ENCODE measurements around the gene TCF7L2.

Gene TCF7L2

GRCh38 chr10:113158183-113158582, 208.1 kb downstream of the TCF7L2 start:
- no peak for DNase-seq

GRCh38 chr10:113159563-113159962, 209.5 kb downstream of the TCF7L2 start:
- DNase-seq: no peak

DNA sequence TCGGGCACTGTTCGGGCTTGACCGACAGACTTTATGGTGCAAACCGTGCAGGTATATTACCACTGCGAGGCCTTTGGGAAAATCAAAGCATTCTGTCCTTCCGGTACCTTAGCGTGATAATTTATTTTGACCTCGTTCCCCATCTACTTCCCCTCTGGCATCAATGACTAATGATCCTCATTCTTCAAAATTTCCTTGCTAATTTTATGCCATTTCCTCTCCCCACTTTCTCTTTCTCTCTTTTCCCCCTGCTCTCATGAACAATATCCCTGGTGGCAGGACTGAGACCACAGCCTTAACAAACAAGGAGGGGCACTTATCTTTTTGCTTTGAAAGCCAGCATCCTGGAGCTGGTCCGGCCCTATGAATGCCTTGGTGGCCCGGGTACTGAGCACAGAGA, 210.6 kb downstream of the TCF7L2 start:
- no peak for DNase-seq

DNA sequence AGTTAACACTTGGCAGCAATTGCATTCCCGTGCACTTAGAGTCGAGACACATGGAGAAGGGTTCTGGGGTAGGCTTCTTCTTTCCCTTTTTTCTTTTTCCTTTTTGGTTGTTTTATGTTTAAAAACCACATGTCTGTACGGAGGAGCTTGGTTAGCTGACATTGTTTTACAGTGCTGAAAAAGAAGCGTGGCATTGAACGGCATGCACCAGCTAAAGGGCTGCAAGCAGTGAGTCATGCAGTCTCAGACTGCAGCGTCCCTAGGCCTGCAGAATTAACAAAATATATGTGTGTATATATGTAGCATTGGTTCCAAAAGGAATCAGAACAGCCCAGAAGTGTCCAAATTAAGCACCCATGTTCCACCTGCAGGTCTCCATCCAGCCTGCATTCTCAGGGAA, 211.0 kb downstream of the TCF7L2 start:
- no peak for DNase-seq

- no peak for DNase-seq
Measured at GRCh38 chr10:113162960-113163359, 212.9 kb downstream of the TCF7L2 start.

GRCh38 chr10:113165673-113166072, 215.6 kb downstream of the TCF7L2 start:
- DNase-seq: no peak

DNA sequence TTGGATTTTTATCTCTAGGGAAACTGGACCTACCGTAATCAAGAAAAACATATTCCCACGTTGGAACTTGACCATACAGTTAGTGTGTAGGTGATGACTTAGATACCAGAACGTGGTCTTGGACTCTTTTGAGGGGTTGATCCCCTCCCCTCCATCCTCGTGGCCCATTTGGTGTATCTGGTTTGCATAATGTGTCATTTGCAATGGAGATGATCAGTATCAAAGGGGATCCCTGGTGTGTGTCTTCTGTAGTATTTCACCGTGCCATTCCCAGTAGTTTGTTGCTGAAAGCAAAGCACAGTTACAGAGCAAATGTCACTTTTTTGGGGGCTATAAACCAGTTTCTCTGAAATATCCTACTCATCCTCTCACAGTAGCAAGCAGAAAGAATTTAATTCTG, 217.7 kb downstream of the TCF7L2 start:
- no peak for DNase-seq

DNA sequence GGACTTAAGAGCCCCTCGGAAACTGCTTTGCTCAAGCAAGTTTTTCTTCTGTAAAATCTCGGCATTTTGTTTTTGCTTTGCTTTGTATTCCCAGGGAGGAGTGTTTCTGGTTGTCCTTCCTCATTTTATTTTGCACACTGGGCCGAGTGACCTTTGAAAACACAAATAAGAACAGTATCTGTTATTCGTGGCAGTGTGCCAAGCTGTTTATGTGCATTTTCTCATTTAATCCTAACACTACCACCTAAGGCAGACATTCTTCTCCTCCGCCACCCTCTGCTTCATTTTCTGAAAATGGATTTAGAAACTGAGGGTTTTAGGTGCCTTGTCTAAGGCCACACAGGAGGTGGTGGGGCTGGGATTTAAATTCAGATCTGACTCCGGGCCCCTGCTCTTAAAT, 218.5 kb downstream of the TCF7L2 start:
- no peak for DNase-seq

DNA sequence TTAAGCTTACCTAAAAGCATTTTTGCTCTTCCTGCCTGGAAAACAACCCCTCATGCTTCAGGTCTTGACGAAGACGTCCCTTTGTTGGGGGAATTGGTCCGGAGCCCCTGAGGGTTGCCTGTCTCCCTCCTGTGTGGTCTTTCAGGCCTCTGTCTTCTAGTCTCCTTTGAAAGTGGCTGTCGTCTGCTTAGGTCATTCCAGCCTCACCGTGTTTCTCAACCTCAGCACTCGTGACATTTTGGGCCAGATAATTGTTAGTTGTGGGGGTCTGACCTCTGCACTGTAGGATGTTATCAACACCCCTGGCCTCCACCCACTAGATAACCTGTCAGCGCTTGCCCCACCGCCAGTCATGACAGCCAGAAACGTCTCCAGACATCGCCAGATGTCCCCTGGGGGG, 219.1 kb downstream of the TCF7L2 start:
- DNase-seq: no peak

- DNase-seq: no peak
Measured at GRCh38 chr10:113169853-113170460, 219.9 kb downstream of the TCF7L2 start.

GRCh38 chr10:113171662-113172061, 221.6 kb downstream of the TCF7L2 start:
- no peak for DNase-seq

DNA sequence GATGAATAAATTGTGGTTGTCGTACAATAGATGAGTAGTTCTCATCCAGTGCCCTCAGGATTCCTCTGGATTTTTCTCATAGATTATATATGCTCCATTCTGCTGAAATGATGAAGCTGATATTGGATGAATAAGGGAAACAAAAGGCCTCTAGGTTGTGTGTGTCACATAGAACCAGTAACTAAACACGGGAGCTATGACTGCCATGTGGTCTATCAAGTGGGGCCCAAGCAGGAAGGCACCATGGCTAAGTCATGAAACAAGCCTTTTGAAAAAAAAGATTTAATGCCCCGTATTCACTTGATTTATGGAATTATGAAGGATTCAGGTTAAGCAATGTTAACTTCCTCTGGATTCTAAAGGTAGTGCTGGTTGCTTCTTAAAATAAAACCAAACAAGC, 225.1 kb downstream of the TCF7L2 start:
- DNase-seq: no peak

DNA sequence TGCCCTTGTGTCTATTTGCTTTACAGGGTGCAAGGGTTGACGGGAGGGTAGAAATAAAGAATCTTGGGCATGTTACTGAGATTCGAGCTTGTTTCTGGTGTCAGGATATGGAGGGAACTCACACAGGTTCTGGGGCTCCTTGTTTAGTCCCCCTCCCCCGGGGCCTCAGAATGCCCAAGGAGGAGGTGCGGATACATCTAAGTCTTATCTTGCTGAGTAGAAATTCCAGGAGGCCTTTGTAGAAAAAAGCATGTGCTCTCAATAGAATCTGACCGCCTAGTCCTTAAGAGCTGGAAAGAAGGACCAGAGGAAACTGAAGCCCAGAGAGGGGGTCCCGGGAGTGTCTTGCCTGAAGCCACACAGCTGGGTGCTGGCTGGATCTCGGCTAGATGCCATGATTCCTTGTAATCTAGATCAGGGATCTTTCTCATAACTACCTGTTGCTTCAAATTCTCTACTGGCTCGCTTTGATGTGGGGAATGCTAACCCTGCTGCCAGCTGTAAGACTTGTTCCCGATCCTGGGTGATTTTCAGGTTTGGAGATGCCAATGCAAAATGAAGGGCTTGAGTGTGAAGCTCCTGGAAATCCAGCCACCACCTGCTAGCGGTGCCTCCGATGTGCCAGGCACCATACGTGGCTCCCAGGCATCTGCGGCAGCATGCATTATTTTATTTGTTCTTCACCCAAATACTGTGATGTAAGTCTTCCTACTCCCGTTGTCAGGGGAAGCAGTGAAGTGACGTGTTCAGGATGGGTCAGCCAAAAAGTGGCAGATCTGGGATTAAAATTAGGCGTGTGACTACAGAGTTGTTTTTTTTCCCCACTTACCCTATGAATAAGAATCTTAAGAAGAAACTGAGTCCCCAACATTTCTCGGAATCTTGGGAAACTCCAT, 226.0 kb downstream of the TCF7L2 start:
- DNase-seq: no peak

DNA sequence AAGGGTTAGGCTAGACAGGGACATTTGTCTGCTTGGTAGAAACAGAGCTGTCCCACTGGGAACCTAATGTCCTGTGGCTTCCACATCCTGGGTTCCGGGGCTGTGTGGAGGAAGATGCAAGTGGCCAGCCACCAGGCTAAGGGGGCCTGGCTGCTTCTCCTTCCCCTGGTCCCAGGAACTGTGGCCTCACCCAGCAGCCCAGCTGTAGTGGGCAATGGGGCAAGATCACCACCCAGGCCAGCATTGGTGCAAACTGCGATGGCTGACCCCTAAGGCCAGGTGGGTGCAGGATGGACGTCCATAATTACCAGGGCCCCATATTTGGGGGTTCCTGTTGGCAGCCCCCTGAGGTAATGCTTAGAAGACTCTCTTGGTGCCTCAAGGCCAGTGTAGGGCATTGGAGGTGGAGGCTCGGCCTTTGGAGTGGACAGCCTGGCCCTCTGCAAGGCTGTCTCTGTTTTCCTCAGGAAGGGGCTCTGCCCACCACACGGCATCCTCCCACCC, 226.7 kb downstream of the TCF7L2 start:
- no peak for DNase-seq

DNA sequence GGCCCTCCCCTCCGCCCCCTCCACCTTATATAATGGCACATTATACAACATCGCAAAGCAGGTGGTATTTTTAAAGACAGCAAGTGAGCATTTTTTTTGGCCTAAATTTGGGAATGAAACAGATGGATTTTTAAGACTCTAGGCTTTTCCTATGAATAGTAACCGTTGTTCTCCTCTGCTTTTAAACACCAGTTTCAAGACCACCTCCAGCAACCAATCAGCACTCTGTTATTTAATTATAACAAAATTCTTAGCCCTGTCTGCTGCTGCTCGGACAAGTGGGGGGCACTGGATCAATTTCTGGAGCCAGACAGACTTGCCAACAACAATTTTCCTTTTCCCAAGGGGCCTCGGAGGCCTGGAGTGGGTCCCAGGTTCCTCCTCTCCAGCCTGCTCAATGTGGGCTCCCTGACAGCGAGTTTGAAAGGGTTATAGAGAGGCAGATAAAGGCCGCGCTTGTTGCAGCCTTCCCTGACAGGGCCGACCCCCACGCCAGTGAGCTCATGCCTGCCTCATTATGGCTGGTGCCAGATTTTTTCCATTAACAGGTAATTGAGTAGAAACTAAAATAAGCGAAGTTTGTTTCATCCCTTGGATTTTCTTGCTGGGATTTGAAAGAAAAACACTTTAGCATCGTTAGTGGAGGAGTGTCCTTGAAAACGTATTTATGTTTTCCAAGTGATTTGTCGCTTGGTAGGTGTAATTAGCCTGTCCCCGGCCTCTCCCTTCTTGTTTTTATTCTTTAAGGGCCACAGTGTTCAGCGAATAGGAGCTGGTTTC, 227.3 kb downstream of the TCF7L2 start:
- no peak for DNase-seq

DNA sequence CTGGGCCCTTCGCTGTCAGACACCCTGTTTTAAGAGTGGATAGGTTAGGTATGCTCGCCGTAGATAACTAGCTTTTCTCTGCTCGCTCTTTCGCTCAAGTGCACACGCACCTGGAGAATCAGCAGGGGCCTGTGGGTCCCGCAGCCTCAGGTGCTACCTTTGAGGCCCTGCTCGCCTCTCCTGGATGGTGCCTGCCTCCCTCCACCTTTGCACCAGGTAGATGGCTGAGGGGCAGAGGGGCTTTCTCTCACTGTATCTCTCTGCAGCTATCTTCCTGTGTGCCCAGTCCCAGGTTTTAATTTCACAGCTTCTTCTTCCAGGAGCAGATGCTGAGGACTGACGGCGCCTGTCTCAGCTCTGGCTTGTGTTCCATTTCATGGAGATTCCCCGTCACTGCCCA, 227.9 kb downstream of the TCF7L2 start:
- no peak for DNase-seq

DNA sequence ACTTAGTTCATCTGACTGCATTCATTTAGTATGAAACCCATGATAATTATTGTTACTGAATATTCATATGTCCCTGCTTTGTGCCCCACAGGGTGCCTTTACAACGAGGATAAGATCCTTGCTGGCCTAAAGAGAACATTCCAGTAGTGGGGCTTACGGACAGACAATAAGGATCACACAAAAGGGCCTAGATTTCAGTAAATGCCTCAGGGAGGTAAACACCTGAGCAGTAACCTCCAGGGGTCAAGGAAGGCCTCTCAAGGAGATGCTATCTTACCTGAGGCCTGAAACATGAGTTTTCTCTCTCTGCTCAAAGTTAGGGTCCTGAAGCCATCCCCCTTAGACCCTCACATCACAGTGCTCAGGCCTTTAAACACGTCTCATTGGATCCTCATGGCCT, 228.7 kb downstream of the TCF7L2 start:
- DNase-seq: no peak

- no peak for DNase-seq
Measured at GRCh38 chr10:113179265-113179664, 229.2 kb downstream of the TCF7L2 start.

- no peak for DNase-seq
Measured at GRCh38 chr10:113179966-113180365, 229.9 kb downstream of the TCF7L2 start.

DNA sequence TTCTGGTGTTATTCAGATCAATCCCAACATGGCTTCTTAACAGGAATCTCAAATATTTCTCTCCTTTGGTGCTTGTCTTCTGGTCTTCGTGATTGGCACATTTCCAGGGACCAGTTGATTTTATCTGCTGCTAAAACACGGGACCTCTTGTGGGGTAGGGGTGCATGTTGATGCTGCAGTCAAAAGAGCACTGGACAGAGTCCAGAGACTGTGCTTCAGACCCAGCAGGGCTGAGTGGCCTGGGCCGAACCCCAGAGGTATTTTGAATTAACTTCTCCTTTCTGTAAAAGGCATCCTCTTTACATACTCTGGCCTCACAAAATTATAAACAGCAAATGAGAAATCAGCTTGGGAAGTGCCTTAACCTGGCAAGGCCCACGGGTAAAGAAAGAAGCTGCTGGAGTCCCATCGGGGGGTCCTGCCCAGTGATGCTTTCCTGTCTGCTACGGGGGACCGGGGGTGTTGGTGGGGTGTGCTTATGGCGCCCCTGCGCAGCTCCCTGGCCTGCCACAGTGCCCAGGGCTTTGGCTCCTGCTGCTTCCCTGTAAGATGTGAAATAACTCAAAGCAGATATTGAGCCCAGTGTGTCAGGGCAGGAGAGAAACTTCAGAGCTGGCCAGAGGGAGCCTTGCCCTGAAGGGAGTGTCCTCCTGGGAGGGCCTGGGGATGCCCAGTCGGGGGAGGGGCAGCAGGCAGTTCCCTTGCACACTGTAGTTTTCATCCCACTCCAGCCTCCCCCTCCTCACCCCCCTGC, 230.5 kb downstream of the TCF7L2 start:
- DNase-seq: no peak

DNA sequence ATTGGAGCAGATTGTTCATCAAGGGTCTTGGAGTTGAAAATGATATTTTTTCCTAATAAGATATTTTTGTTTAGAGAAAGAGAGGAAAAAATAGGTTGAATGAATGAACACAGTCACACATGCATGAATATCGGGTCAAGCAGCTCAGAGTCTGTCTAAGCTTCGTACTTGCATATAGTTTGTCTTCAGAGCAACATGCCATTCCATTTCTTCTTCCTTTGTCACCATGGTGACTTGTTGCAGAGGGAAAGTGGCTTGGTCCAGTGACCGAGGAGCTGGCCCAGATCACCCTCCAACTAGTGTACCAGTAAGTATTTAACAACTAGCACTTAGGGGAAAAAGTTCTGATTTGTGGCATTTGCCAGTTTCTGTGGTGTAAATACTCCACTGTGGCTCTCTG, 232.1 kb downstream of the TCF7L2 start:
- DNase-seq: no peak

DNA sequence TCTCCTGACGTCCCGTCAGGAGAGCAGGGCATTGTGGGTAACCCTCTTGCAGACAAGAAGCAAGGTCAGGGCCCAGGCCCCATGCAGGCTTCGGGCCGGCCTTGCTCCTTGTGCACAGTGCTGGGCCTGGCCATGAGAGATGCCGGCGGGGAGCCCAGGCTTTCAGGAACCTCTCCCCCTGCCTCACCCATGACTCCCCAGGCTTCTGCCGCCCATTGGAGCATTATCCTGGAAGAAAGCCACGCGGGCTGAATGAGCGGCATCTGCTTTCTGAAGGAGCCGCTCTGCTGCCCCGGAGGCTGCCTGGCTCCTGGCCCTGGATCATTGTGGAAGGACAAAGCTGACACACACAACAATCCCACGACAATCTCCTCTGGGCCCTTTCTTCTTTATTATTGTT, 233.5 kb downstream of the TCF7L2 start:
- no peak for DNase-seq
